ENCODE measurements around the gene JAK2.

JAK2 gene

GRCh38 chr9:4959031-4959430 is 26.0 kb upstream of the JAK2 start:
- Histone ChIP-seq H3K18ac (ENCODE audit: low read length) (no peak overlapping the region), H3K4me2 (ENCODE audit: low read length) (no peak overlapping the region), H3K27me3 (ENCODE audit: insufficient read depth, low read length, poor library complexity) (no peaks in the 10 kb centered on the region), H3K36me3 (ENCODE audit: control insufficient read depth, insufficient read depth, low read length) (no peaks in the 10 kb centered on the region), H3K79me1 (ENCODE audit: low read length) (no peaks in the 10 kb centered on the region), H2AK5ac (ENCODE audit: low read length) (no peak overlapping the region), H3K4me1 (ENCODE audit: control insufficient read depth, low read depth, low read length) (no peaks in the 10 kb centered on the region), H3K9ac (ENCODE audit: low read length) (no peak overlapping the region), H2BK120ac (ENCODE audit: low read depth, low read length) (no peak overlapping the region), H3K23ac (ENCODE audit: low read length) (no peak overlapping the region), H3K27ac (ENCODE audit: low read depth, low read length) (no peak overlapping the region), H4K5ac (ENCODE audit: low read length) (no peak overlapping the region), H3K4me3 (ENCODE audit: low read length) (no peak overlapping the region), H3K56ac (ENCODE audit: low read length) (no peak overlapping the region), H2BK15ac (replicated peaks; ENCODE audit: low read depth) (no peak overlapping the region), H2BK5ac (ENCODE audit: low read length) (no peak overlapping the region), H3K4ac (ENCODE audit: low read depth, low read length) (no peak overlapping the region), H4K8ac (ENCODE audit: low read depth, low read length) (no peak overlapping the region), H3K79me2 (ENCODE audit: control insufficient read depth, insufficient read depth, low read length) (no peaks in the 10 kb centered on the region)
- DNase-seq, result no peak
- no CpG with 5 or more reads among the region's 3 CpGs for WGBS (ENCODE audit: extremely low coverage, insufficient coverage, low lambda C conversion rate)

DNA sequence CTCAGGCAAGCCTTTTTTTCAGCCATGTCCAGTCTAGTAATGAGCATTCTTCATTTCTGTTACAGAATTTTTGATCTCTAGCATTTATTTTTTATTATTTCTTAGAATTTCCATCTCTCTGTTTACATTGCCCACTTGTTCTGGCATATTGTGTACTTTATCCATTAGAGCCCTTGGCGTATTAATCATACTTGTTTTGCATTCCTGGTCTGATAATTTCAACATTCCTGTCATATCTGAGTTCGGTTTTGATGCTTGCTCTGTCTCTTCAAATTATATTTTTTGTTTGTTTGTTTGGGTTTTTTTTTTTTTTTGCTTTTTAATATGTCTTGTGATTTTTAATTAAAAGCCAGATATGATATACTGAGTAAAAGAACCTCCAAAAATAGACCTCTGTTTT is 23.0 kb upstream of the JAK2 start:
- H3K56ac ChIP-seq (ENCODE audit: low read length), result no peak overlapping the region
- H4K5ac ChIP-seq (ENCODE audit: low read length), result no peak overlapping the region
- H3K23ac ChIP-seq (ENCODE audit: low read length), result no peak overlapping the region

GRCh38 chr9:4964540-4964939 is 20.5 kb upstream of the JAK2 start:
- H3K27ac ChIP-seq (ENCODE audit: low read depth, low read length), result no peak overlapping the region
- no peak overlapping the region for H4K5ac ChIP-seq (ENCODE audit: low read length)
- no peak overlapping the region for H3K4ac ChIP-seq (ENCODE audit: low read depth, low read length)
- H3K23ac ChIP-seq (ENCODE audit: low read length), result no peak overlapping the region
- H4K8ac ChIP-seq (ENCODE audit: low read depth, low read length), result no peak overlapping the region
- H3K79me1 ChIP-seq (ENCODE audit: low read length), result no peaks in the 10 kb centered on the region
- no peak overlapping the region for H2BK120ac ChIP-seq (ENCODE audit: low read depth, low read length)
- no peak overlapping the region for H3K9ac ChIP-seq (ENCODE audit: low read length)
- H3K4me1 ChIP-seq (ENCODE audit: control insufficient read depth, low read depth, low read length), result no peaks in the 10 kb centered on the region
- no peak overlapping the region for H3K56ac ChIP-seq (ENCODE audit: low read length)
- H3K4me3 ChIP-seq (ENCODE audit: low read length), result no peak overlapping the region
- H2AK5ac ChIP-seq (ENCODE audit: low read length), result no peak overlapping the region
- no peak overlapping the region for H3K4me2 ChIP-seq (ENCODE audit: low read length)
- no peak overlapping the region for H3K18ac ChIP-seq (ENCODE audit: low read length)
- no peaks in the 10 kb centered on the region for H3K27me3 ChIP-seq (ENCODE audit: insufficient read depth, low read length, poor library complexity)
- H2BK5ac ChIP-seq (ENCODE audit: low read length), result no peak overlapping the region
- no peaks in the 10 kb centered on the region for H3K36me3 ChIP-seq (ENCODE audit: control insufficient read depth, insufficient read depth, low read length)
- H2BK15ac ChIP-seq (replicated peaks; ENCODE audit: low read depth), result no peak overlapping the region
- H3K79me2 ChIP-seq (ENCODE audit: control insufficient read depth, insufficient read depth, low read length), result no peaks in the 10 kb centered on the region
- no peak for DNase-seq

More for the DNA sequence above, 23.0 kb upstream of the JAK2 start:
- no peaks in the 10 kb centered on the region for H3K4me1 ChIP-seq (ENCODE audit: control insufficient read depth, low read depth, low read length)
- no peak for DNase-seq
- H3K4ac ChIP-seq (ENCODE audit: low read depth, low read length), result no peak overlapping the region
- H2BK120ac ChIP-seq (ENCODE audit: low read depth, low read length), result no peak overlapping the region
- no peak overlapping the region for H2AK5ac ChIP-seq (ENCODE audit: low read length)
- H3K36me3 ChIP-seq (ENCODE audit: control insufficient read depth, insufficient read depth, low read length), result no peaks in the 10 kb centered on the region
- no peak overlapping the region for H2BK15ac ChIP-seq (replicated peaks; ENCODE audit: low read depth)
- H3K4me2 ChIP-seq (ENCODE audit: low read length), result no peak overlapping the region
- no peaks in the 10 kb centered on the region for H3K79me1 ChIP-seq (ENCODE audit: low read length)
- no peak overlapping the region for H3K4me3 ChIP-seq (ENCODE audit: low read length)
- no peak overlapping the region for H3K18ac ChIP-seq (ENCODE audit: low read length)
- H2BK5ac ChIP-seq (ENCODE audit: low read length), result no peak overlapping the region
- no peaks in the 10 kb centered on the region for H3K79me2 ChIP-seq (ENCODE audit: control insufficient read depth, insufficient read depth, low read length)
- no peak overlapping the region for H3K9ac ChIP-seq (ENCODE audit: low read length)
- no CpG with 5 or more reads among the region's 2 CpGs for WGBS (ENCODE audit: extremely low coverage, insufficient coverage, low lambda C conversion rate)
- H3K27ac ChIP-seq (ENCODE audit: low read depth, low read length), result no peak overlapping the region
- no peak overlapping the region for H4K8ac ChIP-seq (ENCODE audit: low read depth, low read length)
- no peaks in the 10 kb centered on the region for H3K27me3 ChIP-seq (ENCODE audit: insufficient read depth, low read length, poor library complexity)

DNA sequence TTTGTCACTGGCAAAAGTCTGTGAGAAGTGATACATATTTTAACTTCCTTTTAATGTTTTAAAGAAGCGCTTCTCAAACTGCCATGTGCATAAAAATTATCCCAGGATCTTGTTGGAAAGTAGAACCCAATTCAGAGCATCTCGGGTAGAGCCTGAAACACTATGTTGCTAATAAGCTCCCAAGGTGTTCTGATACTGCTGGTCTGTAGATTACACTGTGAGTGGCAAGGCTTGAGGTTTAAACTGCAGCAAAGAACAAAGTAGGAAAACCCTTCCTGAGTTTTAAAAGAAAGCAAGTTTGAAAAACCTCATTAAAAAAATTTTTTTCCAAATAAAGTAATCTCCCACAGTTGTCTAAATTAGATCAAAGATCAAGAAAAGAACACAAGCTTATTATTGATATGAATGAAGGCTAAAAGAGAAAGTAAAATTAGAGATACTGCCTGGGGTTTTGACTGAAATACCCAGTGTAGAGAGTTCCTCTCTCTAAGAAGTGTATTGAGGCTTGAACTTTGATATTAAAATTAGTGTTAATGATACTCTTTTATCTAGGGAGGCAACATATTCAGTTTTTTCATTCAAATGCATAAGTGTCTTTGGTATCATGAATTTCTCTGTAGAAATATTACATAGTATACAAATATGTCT is 19.8 kb upstream of the JAK2 start:
- no peak overlapping the region for H4K5ac ChIP-seq (ENCODE audit: low read length)
- no peak overlapping the region for H3K9ac ChIP-seq (ENCODE audit: low read length)
- no peak overlapping the region for H2BK5ac ChIP-seq (ENCODE audit: low read length)
- H3K4me1 ChIP-seq (ENCODE audit: control insufficient read depth, low read depth, low read length), result no peaks in the 10 kb centered on the region
- H3K27ac ChIP-seq (ENCODE audit: low read depth, low read length), result no peak overlapping the region
- H3K79me1 ChIP-seq (ENCODE audit: low read length), result no peaks in the 10 kb centered on the region
- H3K56ac ChIP-seq (ENCODE audit: low read length), result no peak overlapping the region
- no peak overlapping the region for H2BK120ac ChIP-seq (ENCODE audit: low read depth, low read length)
- no peak overlapping the region for H2AK5ac ChIP-seq (ENCODE audit: low read length)
- WGBS (ENCODE audit: extremely low coverage, insufficient coverage, low lambda C conversion rate), result no CpG with 5 or more reads among the region's 2 CpGs
- no peak overlapping the region for H3K4me3 ChIP-seq (ENCODE audit: low read length)
- H3K4ac ChIP-seq (ENCODE audit: low read depth, low read length), result no peak overlapping the region
- H3K4me2 ChIP-seq (ENCODE audit: low read length), result no peak overlapping the region
- H3K18ac ChIP-seq (ENCODE audit: low read length), result no peak overlapping the region
- no peak for DNase-seq
- H3K79me2 ChIP-seq (ENCODE audit: control insufficient read depth, insufficient read depth, low read length), result no peaks in the 10 kb centered on the region
- H3K36me3 ChIP-seq (ENCODE audit: control insufficient read depth, insufficient read depth, low read length), result no peaks in the 10 kb centered on the region
- H3K27me3 ChIP-seq (ENCODE audit: insufficient read depth, low read length, poor library complexity), result no peaks in the 10 kb centered on the region
- no peak overlapping the region for H4K8ac ChIP-seq (ENCODE audit: low read depth, low read length)
- no peak overlapping the region for H3K23ac ChIP-seq (ENCODE audit: low read length)
- H2BK15ac ChIP-seq (replicated peaks; ENCODE audit: low read depth), result no peak overlapping the region

DNA sequence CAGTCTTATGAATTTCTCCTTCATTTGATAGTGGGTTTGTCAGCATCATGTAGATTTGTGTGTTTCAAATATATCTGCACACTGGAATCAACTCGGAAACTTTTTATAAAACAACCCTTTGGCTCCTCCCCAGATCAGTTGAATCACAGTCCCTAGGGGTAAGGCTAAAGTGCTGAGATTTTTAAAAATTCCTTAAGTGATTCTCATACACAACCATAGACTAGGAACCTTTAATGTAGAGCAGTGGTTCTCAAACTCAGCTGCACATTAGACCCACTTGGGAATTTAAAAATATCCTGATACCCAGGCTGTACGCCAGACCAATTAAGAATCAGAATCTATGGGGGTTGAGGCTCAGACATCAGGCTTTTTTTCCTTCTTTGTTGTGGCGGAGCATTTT is 17.5 kb upstream of the JAK2 start:
- Histone ChIP-seq H3K36me3 (ENCODE audit: control insufficient read depth, insufficient read depth, low read length) (no peaks in the 10 kb centered on the region), H3K4me1 (ENCODE audit: control insufficient read depth, low read depth, low read length) (no peaks in the 10 kb centered on the region), H4K8ac (ENCODE audit: low read depth, low read length) (no peak overlapping the region), H3K4me2 (ENCODE audit: low read length) (no peak overlapping the region), H3K23ac (ENCODE audit: low read length) (no peak overlapping the region), H3K9ac (ENCODE audit: low read length) (no peak overlapping the region), H3K4me3 (ENCODE audit: low read length) (no peak overlapping the region), H3K79me1 (ENCODE audit: low read length) (no peaks in the 10 kb centered on the region), H3K27me3 (ENCODE audit: insufficient read depth, low read length, poor library complexity) (no peaks in the 10 kb centered on the region), H3K79me2 (ENCODE audit: control insufficient read depth, insufficient read depth, low read length) (no peaks in the 10 kb centered on the region), H4K5ac (ENCODE audit: low read length) (no peak overlapping the region), H3K27ac (ENCODE audit: low read depth, low read length) (no peak overlapping the region), H2AK5ac (ENCODE audit: low read length) (no peak overlapping the region), H3K56ac (ENCODE audit: low read length) (no peak overlapping the region), H2BK15ac (replicated peaks; ENCODE audit: low read depth) (no peak overlapping the region), H2BK120ac (ENCODE audit: low read depth, low read length) (no peak overlapping the region), H3K4ac (ENCODE audit: low read depth, low read length) (no peak overlapping the region), H3K18ac (ENCODE audit: low read length) (no peak overlapping the region), H2BK5ac (ENCODE audit: low read length) (no peak overlapping the region)
- WGBS (ENCODE audit: extremely low coverage, insufficient coverage, low lambda C conversion rate), result no CpG with 5 or more reads among the region's 3 CpGs
- no peak for DNase-seq

DNA sequence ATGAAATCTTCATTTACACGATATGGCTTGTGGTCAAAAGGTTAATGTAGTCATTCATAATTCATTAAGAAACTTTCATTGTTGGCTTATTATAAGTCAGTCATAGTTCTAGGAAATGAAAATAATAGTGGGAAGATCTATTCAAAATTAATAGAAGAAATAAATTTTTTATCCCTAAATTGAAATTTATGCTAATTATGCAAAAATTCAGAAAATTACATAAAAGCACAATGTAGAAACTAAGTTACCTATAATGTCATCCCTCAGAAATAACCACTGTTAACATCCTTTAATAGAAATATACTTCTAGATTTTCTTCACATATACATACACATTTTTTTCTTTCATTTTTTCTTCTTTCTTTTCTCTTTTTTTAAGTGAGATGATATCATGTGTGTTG is 15.9 kb upstream of the JAK2 start:
- H4K8ac ChIP-seq (ENCODE audit: low read depth, low read length), result no peak overlapping the region
- H4K5ac ChIP-seq (ENCODE audit: low read length), result no peak overlapping the region
- H3K79me2 ChIP-seq (ENCODE audit: control insufficient read depth, insufficient read depth, low read length), result no peaks in the 10 kb centered on the region
- H3K36me3 ChIP-seq (ENCODE audit: control insufficient read depth, insufficient read depth, low read length), result no peaks in the 10 kb centered on the region
- no peak overlapping the region for H2BK120ac ChIP-seq (ENCODE audit: low read depth, low read length)
- H2BK15ac ChIP-seq (replicated peaks; ENCODE audit: low read depth), result no peak overlapping the region
- no peak overlapping the region for H3K23ac ChIP-seq (ENCODE audit: low read length)
- no peak overlapping the region for H3K27ac ChIP-seq (ENCODE audit: low read depth, low read length)
- H3K56ac ChIP-seq (ENCODE audit: low read length), result no peak overlapping the region
- H2AK5ac ChIP-seq (ENCODE audit: low read length), result no peak overlapping the region
- H3K4me2 ChIP-seq (ENCODE audit: low read length), result no peak overlapping the region
- no peak for DNase-seq
- no peak overlapping the region for H3K9ac ChIP-seq (ENCODE audit: low read length)
- no peaks in the 10 kb centered on the region for H3K4me1 ChIP-seq (ENCODE audit: control insufficient read depth, low read depth, low read length)
- no peak overlapping the region for H3K4ac ChIP-seq (ENCODE audit: low read depth, low read length)
- H3K79me1 ChIP-seq (ENCODE audit: low read length), result no peaks in the 10 kb centered on the region
- no peak overlapping the region for H3K18ac ChIP-seq (ENCODE audit: low read length)
- WGBS (ENCODE audit: extremely low coverage, insufficient coverage, low lambda C conversion rate), result no CpG with 5 or more reads among the region's 1 CpG
- no peaks in the 10 kb centered on the region for H3K27me3 ChIP-seq (ENCODE audit: insufficient read depth, low read length, poor library complexity)
- H3K4me3 ChIP-seq (ENCODE audit: low read length), result no peak overlapping the region
- no peak overlapping the region for H2BK5ac ChIP-seq (ENCODE audit: low read length)

All from mesendoderm (in vitro differentiated cells).